Adrenal gland (tissue), 12 donors: ENCODE results near the gene CRX. TPM values are rescaled to one million over a fixed set of nuclear protein-coding genes. Genes with fewer than 3 reads are reported as not detected.
A peak's percentile ranks its signal among the peaks of the same experiment; 100 is the strongest.
"Not testable (repeated sequence)": the region's sequence is repeated elsewhere in the genome, so short reads cannot be mapped to it uniquely, and the experiment has no call there.

Source experiments
- DNase-seq, 7 donors: peaks; one replicate each; pipeline ENCODE4 v3.0.0-alpha.2; 2019 to 2020
- H3K27ac ChIP-seq, 5 donors: fragments of 200-600 bp; sonication (generic) in 4 of 5; 1 replicate in 3 of 5; 2 replicates in 2 of 5; pipeline versions ENCODE4 v1.5.1 to v1.8.0; 2016 to 2020; ENCODE audit warnings: mild to moderate bottlenecking in 1 of 5
- H3K27me3 ChIP-seq: fragments of 200-600 bp; 2 replicates; pipeline ENCODE4 v1.8.0; 2021
- H3K36me3 ChIP-seq, 2 donors: fragments of 200-600 bp; replicated peaks in 1 of 2; 1 replicate in 1 of 2; 2 replicates in 1 of 2; pipeline versions ENCODE4 v1.5.1 to v1.8.0; 2018 to 2022
- H3K4me1 ChIP-seq, 2 donors: fragments of 200-600 bp; replicated peaks in 1 of 2; 1 replicate in 1 of 2; 2 replicates in 1 of 2; pipeline versions ENCODE4 v1.5.1 to v1.8.0; 2018 to 2021
- H3K4me3 ChIP-seq, 4 donors: fragments of 200-600 bp; sonication (generic) in 3 of 4; one replicate each; pipeline ENCODE4 v1.5.1; 2016 to 2018
- H3K9me3 ChIP-seq, 3 donors: fragments of 200-600 bp; sonication (generic) in 1 of 3; replicated peaks in 1 of 3; 1 replicate in 2 of 3; 2 replicates in 1 of 3; pipeline versions ENCODE4 v1.5.1 to v1.8.0; 2016 to 2021
- CTCF ChIP-seq, 6 experiments: fragments of 450-650 bp in 4 of 6; fragments of 200-600 bp in 2 of 6; sonication (generic) in 1 of 6; IDR thresholded peaks; 1 replicate in 5 of 6; 2 replicates in 1 of 6; pipeline versions ENCODE4 v1.5.1 to v1.8.0; 2016 to 2021; ENCODE audit warnings: antibody characterized with exemption in 6 of 6, mild to moderate bottlenecking in 2 of 6, moderate library complexity in 1 of 6
- POLR2A ChIP-seq, 2 donors: fragments of 450-650 bp; IDR thresholded peaks; one replicate each; pipeline ENCODE4 v1.6.1; 2017; ENCODE audit warnings: antibody characterized with exemption in 2 of 2, mild to moderate bottlenecking in 2 of 2, moderate library complexity in 1 of 2
- WGBS, 4 donors: extraction: QIAGEN DNeasy Blood & Tissue Kit in 2 of 4; methylation state at CpG; one replicate each; pipeline versions ENCODE4 v1.1.5 to v1.1.7; 2013 to 2017; 5-methylcytosine and 5-hydroxymethylcytosine counted together
- intact Hi-C, 2 donors: fragments of 100-400 bp; cut with DNase I; formaldehyde crosslinking; loops; one replicate each; pipeline versions ENCODE4 v1.14.1 to v1.15.0; 2022 to 2023
- polyA plus RNA-seq, 3 donors: library from polyadenylated mRNA; stranded (reverse); fragments of 200-250 nt in 2 of 3; fragments of 350-450 nt in 1 of 3; fragmentation: Illumina TruSeq in 1 of 3; extraction: RNeasy Lipid Tissue Mini Kit (QIAGEN cat#74804) in 1 of 3; gene quantifications; one replicate each; pipeline ENCODE4 v1.2.3, GENCODE V29; 2013 to 2014
- total RNA-seq, 9 donors: library from RNA; depleted of rRNA in 4 of 9; stranded (reverse); fragments of >200 nt in 4 of 9; fragments of 120-200 nt in 1 of 9; fragmentation: NEBNext Ultra II Directional in 1 of 9; extraction: Animal tissue kit (Norgen Biotek cat#: 25700) in 1 of 9; gene quantifications; one replicate each; pipeline versions ENCODE4 v1.1.0 to v1.2.4, GENCODE V29; 2013 to 2023
- donor health status: healthy with polysubstance abuse.
- donor health status: Bipolar disorder and iron deficiency.
- donor health status: DM: yes; HTN: yes; CAD: no.
- donor health status: DM: no; HTN: no; CAD: no.
- donor health status: DM: no; HTN: no; CAD: no.
- donor health status: DM: yes; HTN: yes; CAD: no.

Gene CRX
- total and polyA plus RNA-seq, 12 donors, result 0.32 TPM; not detected in 11

DNA sequence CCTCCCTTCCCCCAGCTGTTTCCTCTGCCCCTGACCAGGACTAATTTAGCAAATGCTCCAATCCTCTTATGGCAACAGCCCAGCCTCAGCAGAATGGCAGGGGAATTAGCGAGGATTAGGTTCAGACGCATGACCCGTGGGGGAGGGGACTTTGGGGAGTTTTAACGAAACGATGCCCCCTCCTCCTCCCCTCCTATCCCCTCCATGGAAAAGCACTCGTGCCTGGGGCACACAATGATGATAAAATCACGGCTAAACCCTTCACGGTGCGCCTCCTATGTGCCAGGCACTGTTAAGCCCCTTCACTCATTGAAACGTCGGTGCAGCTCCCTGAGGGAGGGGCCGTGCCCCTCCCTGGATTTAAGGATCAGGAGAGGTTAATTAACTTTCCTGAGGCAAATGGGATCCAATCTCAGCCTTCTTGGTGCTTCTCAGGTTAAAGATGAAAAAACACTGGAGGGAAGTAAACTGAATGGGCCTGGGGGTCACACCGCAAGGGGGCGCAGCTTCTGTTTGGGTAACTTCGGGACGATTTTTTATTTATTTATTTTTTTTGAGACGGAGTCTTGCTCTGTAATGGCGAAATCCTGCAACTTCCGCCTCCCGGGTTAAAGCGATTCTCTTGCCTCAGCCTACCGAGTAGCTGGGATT is 27.2 kb downstream of the CRX start:
- TF ChIP-seq POLR2A (IDR thresholded peaks at IDR 0.05) (no peak), CTCF (IDR thresholded peaks at IDR 0.05) (peak; percentile 3 to 45 (median 24))
- Histone ChIP-seq H3K36me3 (no peaks in the 10 kb centered on the region), H3K27ac (no peak overlapping the region), H3K9me3 (no peaks in the 10 kb centered on the region), H3K27me3 (peaks cover 17% of the 10 kb centered on the region), H3K4me1 (no peaks in the 10 kb centered on the region), H3K4me3 (no peak overlapping the region)
- peak in 2 of 7 donors; percentile 17 to 38 for DNase-seq
- intact Hi-C loops, result no loop called here
- WGBS, 4 donors, result 2 to 5% (median 3%) methylated on average over 20 to 22 of the region's 22 CpGs

GRCh38 chr19:47853003-47853402 is 31.3 kb downstream of the CRX start:
- Histone ChIP-seq H3K4me1 (no peaks in the 10 kb centered on the region), H3K27me3 (peaks cover 17% of the 10 kb centered on the region), H3K27ac (no peak overlapping the region), H3K4me3 (no peak overlapping the region), H3K9me3 (no peaks in the 10 kb centered on the region), H3K36me3 (no peaks in the 10 kb centered on the region)
- DNase-seq, result no peak
- WGBS, 4 donors, result 65 to 70% (median 67%) methylated on average over 5 of the region's 5 CpGs
- intact Hi-C loops, result no loop called here
- TF ChIP-seq POLR2A (IDR thresholded peaks at IDR 0.05) (no peak), CTCF (IDR thresholded peaks at IDR 0.05) (no peak)

GRCh38 chr19:47854459-47854858 is 32.7 kb downstream of the CRX start:
- no peaks in the 10 kb centered on the region for H3K36me3 ChIP-seq
- H3K27me3 ChIP-seq, result peaks cover 11% of the 10 kb centered on the region
- no peaks in the 10 kb centered on the region for H3K9me3 ChIP-seq
- H3K27ac ChIP-seq, result no peak overlapping the region
- no peak overlapping the region for H3K4me3 ChIP-seq
- intact Hi-C loops, result no loop called here
- TF ChIP-seq POLR2A (IDR thresholded peaks at IDR 0.05) (no peak), CTCF (IDR thresholded peaks at IDR 0.05) (no peak)
- no peaks in the 10 kb centered on the region for H3K4me1 ChIP-seq
- no peak for DNase-seq
- 50 to 71% (median 62%) methylated on average over 4 of the region's 4 CpGs for WGBS, 4 donors

- H3K9me3 ChIP-seq, H3K4me3 ChIP-seq, intact Hi-C loops, H3K27ac ChIP-seq, H3K27me3 ChIP-seq, H3K4me1 ChIP-seq, H3K36me3 ChIP-seq: not testable (repeated sequence)
- 63 to 78% (median 69%) methylated on average over 9 of the region's 9 CpGs for WGBS, 4 donors
- DNase-seq, result peak in 2 of 7 donors; percentile 21 to 38
Observed at GRCh38 chr19:47858231-47858630, 36.5 kb downstream of the CRX start.

DNA sequence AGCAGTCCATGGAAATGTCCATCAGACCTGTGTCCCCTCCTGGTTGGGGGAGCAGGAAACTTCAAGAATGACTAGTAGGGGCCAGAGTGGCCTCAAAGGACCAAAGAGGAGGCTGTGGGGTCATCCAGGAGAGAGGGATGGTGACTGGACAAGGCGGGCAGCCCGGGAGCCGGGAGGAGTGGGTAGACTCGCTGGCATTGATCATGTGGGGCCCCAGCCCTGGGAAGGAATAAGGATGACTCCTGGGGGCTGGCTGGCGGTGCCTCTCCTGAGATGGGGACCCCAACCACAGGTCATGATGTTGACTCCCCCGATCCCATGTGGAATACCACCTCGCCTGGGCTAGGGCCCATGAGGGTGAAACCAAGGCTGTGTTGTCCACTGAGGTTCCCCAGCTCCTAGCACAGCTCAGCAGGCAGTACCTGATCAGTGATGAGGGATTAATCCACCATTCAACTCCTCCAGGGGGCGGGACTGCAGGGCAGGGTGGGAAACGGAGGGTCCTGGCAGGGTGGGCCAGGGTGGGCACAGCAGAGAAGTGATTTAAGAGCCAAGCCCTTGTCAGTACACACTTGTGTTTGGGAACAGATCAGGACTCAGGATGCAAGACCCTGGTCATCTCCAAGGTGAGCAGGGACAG is 37.0 kb downstream of the CRX start, which contains the start of gene TPRX2:
TPRX2 (plus strand) TSS at position 590 of the 640 bp plus-strand sequence; CDS start at position 602, 12 bp downstream.
- DNase-seq, H3K27me3 ChIP-seq, H3K4me3 ChIP-seq, H3K27ac ChIP-seq, H3K36me3 ChIP-seq, H3K4me1 ChIP-seq, H3K9me3 ChIP-seq, intact Hi-C loops: not testable (repeated sequence)
- 82 to 97% (median 92%) methylated on average over 5 to 9 of the region's 9 CpGs for WGBS, 4 donors

GRCh38 chr19:47859838-47860237 is 38.1 kb downstream of the CRX start:
- H3K36me3 ChIP-seq, H3K4me1 ChIP-seq, H3K27me3 ChIP-seq, H3K9me3 ChIP-seq, H3K4me3 ChIP-seq, H3K27ac ChIP-seq, intact Hi-C loops: not testable (repeated sequence)
- 92 to 96% methylated on average over 2 to 11 of the region's 17 CpGs; no CpG with 5 or more reads in 2 of the 4 donors for WGBS, 4 donors
- peak in 1 of 7 donors; percentile 1 for DNase-seq
